GM12864 (cell line): ENCODE data around the gene PUS7.
"Not testable (repeated sequence)": the region's sequence is repeated elsewhere in the genome, so short reads cannot be mapped to it uniquely, and the experiment has no call there.

Experiments used
- DNase-seq: peaks from one replicate; pipeline ENCODE4 v3.0.0-alpha.2; 2011; ENCODE audit warnings: low read depth
- H3K4me3 ChIP-seq: 2 replicates; pipeline ENCODE4 v1.5.1; 2011; ENCODE audit warnings: mild to moderate bottlenecking, low read depth, low read length, control low read depth
- TF ChIP-seq, protein P1 (sequence below): IDR thresholded peaks from 2 replicates; pipeline ENCODE4 v1.5.1; 2011; ENCODE audit warnings: low read depth, mild to moderate bottlenecking, moderate library complexity, low read length, control low read depth, inconsistent platforms; ENCODE audit errors: missing control alignments

The PUS7 gene

DNA sequence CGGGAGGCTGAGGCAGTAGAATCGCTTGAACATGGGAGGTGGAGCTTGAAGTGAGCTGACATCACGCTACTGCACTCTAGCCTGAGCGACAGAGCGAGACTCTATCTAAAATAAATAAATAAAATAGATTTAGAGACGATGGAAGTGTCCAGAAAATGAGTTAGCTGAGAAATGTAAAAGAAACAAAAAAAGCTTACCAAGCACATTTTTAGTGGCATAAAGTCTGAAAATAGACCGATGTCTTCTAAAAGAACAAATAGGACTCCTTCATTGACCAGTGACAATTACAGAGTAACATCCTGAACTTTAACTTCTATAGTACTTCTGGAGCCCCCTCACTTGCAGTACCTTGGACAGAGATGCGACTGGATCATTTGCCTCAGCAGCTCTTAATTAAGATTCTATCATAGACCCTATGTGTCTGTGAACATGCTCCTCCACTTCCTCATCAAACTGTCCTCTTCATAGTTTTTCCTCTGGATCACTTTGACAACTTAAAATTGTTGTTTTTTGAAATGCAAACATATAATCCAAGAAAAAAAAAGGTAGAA lies 108.1 kb downstream of the PUS7 start:
- no peak for DNase-seq
- no peak overlapping the region for H3K4me3 ChIP-seq
- TF ChIP-seq, protein P1, sequence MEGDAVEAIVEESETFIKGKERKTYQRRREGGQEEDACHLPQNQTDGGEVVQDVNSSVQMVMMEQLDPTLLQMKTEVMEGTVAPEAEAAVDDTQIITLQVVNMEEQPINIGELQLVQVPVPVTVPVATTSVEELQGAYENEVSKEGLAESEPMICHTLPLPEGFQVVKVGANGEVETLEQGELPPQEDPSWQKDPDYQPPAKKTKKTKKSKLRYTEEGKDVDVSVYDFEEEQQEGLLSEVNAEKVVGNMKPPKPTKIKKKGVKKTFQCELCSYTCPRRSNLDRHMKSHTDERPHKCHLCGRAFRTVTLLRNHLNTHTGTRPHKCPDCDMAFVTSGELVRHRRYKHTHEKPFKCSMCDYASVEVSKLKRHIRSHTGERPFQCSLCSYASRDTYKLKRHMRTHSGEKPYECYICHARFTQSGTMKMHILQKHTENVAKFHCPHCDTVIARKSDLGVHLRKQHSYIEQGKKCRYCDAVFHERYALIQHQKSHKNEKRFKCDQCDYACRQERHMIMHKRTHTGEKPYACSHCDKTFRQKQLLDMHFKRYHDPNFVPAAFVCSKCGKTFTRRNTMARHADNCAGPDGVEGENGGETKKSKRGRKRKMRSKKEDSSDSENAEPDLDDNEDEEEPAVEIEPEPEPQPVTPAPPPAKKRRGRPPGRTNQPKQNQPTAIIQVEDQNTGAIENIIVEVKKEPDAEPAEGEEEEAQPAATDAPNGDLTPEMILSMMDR = no peak

DNA sequence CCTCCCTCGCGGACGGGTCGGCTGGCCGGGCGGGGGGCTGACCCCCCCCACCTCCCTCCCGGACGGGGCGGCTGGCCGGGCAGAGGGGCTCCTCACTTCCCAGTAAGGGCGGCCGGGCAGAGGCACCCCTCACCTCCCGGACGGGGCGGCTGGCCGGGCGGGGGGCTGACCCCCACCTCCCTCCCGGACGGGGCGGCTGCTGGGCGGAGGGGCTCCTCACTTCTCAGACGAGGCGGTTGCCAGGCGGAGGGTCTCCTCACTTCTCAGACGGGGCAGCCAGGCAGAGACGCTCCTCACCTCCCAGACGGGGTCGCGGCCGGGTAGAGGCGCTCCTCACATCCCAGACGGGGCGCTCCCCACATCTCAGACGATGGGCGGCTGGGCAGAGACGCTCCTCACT lies 111.3 kb downstream of the PUS7 start:
- not testable (repeated sequence) for H3K4me3 ChIP-seq, DNase-seq

DNA sequence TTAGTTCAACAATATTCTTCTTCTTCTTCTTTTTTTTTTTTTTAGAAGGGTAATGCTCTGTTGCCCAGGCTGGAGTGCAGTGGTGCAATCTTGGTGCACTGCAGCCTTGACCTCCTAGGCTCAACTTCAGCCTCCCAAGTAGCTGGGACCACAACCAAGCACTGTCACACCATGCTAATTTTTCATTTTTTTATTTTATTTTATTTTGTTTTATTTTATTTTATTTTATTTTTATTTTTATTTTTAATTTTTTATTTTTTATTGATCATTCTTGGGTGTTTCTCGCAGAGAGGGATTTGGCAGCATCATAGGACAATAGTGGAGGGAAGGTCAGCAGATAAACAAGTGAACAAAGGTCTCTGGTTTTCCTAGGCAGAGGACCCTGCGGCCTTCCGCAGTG lies 112.3 kb downstream of the PUS7 start:
- not testable (repeated sequence) for H3K4me3 ChIP-seq, DNase-seq

DNA sequence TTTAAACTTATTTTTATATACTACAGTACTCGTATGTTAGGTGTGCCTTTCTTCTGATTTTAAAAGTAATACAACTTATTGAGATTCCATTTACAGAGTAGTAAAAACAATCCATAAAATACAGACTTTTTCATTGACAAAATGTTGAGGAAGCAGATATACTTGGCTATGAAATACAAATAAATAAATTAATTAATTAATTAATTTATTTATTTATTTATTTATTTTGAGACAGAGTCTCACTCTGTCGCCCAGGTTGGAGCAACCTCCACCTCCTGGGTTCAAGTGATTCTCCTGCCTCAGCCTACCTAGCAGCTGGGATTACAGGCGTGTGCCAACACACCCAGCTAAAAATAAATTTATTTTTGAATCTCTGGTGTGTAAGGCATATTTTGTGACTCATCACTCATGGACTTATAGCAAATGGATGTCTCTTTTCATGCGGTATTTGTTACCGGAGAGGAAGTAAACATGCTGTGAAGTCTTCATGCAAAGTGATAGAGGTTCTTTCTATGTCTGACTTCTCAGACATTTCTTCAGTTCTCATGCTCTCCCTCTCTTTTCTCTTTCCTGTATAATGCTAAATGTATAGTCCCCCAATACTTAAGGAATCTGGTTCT lies 113.2 kb downstream of the PUS7 start:
- H3K4me3 ChIP-seq = no peak overlapping the region
- DNase-seq = no peak
- TF ChIP-seq, protein P1 = no peak
